IPS DF 6.9 (cell line): ENCODE measurements around the gene ZFHX3.

Experiments used
- DNase-seq: peaks from one replicate; pipeline ENCODE4 v3.0.0-alpha.2; 2013; ENCODE audit warnings: low read depth, low spot score
- H3K27ac ChIP-seq: one replicate; pipeline ENCODE4 v1.5.1; 2013; ENCODE audit warnings: low read length, control low read depth
- H3K27me3 ChIP-seq: 2 replicates; pipeline ENCODE4 v1.6.1; 2013; ENCODE audit warnings: mild to moderate bottlenecking, low read length; ENCODE audit not compliant: control insufficient read depth, insufficient read depth
- H3K36me3 ChIP-seq: 2 replicates; pipeline ENCODE4 v1.6.1; 2013; ENCODE audit warnings: low read length; ENCODE audit not compliant: control insufficient read depth, insufficient read depth
- H3K4me1 ChIP-seq: 2 replicates; pipeline ENCODE4 v1.6.1; 2013; ENCODE audit warnings: low read length; ENCODE audit not compliant: control insufficient read depth, insufficient read depth
- H3K4me3 ChIP-seq: 2 replicates; pipeline ENCODE4 v1.5.1; 2013; ENCODE audit warnings: mild to moderate bottlenecking, low read length
- H3K9me3 ChIP-seq: 2 replicates; pipeline ENCODE4 v1.6.1; 2013; ENCODE audit warnings: low read length, inconsistent platforms; ENCODE audit not compliant: control insufficient read depth, insufficient read depth
- WGBS: extraction: QIAGEN DNeasy Blood & Tissue Kit; methylation state at CpG from one replicate; pipeline ENCODE4 v1.1.7; 2013; ENCODE audit warnings: mixed read lengths, missing lambda C conversion rate; ENCODE audit not compliant: insufficient read length, insufficient coverage; 5-methylcytosine and 5-hydroxymethylcytosine counted together

Gene ZFHX3

GRCh38 chr16:72889616-72890582 is 158.0 kb downstream of the ZFHX3 start:
- no peaks in the 10 kb centered on the region for H3K9me3 ChIP-seq
- no peak overlapping the region for H3K4me3 ChIP-seq
- H3K4me1 ChIP-seq = no peaks in the 10 kb centered on the region
- no peaks in the 10 kb centered on the region for H3K36me3 ChIP-seq
- no peak for DNase-seq
- H3K27me3 ChIP-seq = no peaks in the 10 kb centered on the region
- no peak overlapping the region for H3K27ac ChIP-seq
- no CpG with 5 or more reads among the region's 15 CpGs for WGBS

- no peaks in the 10 kb centered on the region for H3K36me3 ChIP-seq
- WGBS = 100% methylated on average over 7 of the region's 14 CpGs
- no peaks in the 10 kb centered on the region for H3K27me3 ChIP-seq
Observed at GRCh38 chr16:72887537-72887936, 160.4 kb downstream of the ZFHX3 start.

GRCh38 chr16:72886346-72886974 is 161.5 kb downstream of the ZFHX3 start:
- Histone ChIP-seq H3K4me3 (no peak overlapping the region), H3K4me1 (no peaks in the 10 kb centered on the region), H3K27me3 (no peaks in the 10 kb centered on the region), H3K36me3 (no peaks in the 10 kb centered on the region), H3K9me3 (no peaks in the 10 kb centered on the region), H3K27ac (no peak overlapping the region)
- no CpG with 5 or more reads among the region's 9 CpGs for WGBS
- no peak for DNase-seq

More at GRCh38 chr16:72887537-72887936, 160.4 kb downstream of the ZFHX3 start:
- Histone ChIP-seq H3K4me1 (no peaks in the 10 kb centered on the region), H3K27ac (no peak overlapping the region), H3K9me3 (no peaks in the 10 kb centered on the region), H3K4me3 (no peak overlapping the region)
- DNase-seq = no peak

GRCh38 chr16:72884573-72884972 is 163.4 kb downstream of the ZFHX3 start:
- H3K4me3 ChIP-seq = no peak overlapping the region
- no peaks in the 10 kb centered on the region for H3K27me3 ChIP-seq
- no CpG with 5 or more reads among the region's 5 CpGs for WGBS
- no peaks in the 10 kb centered on the region for H3K36me3 ChIP-seq
- no peaks in the 10 kb centered on the region for H3K4me1 ChIP-seq
- no peak for DNase-seq
- H3K27ac ChIP-seq = no peak overlapping the region
- H3K9me3 ChIP-seq = no peaks in the 10 kb centered on the region

GRCh38 chr16:72884037-72884436 is 163.9 kb downstream of the ZFHX3 start:
- Histone ChIP-seq H3K9me3 (no peaks in the 10 kb centered on the region), H3K4me1 (no peaks in the 10 kb centered on the region), H3K27me3 (no peaks in the 10 kb centered on the region), H3K4me3 (no peak overlapping the region), H3K36me3 (no peaks in the 10 kb centered on the region), H3K27ac (no peak overlapping the region)
- no CpG with 5 or more reads among the region's 4 CpGs for WGBS
- no peak for DNase-seq

- H3K9me3 ChIP-seq = no peaks in the 10 kb centered on the region
- H3K4me1 ChIP-seq = no peaks in the 10 kb centered on the region
- H3K27ac ChIP-seq = no peak overlapping the region
- no peaks in the 10 kb centered on the region for H3K36me3 ChIP-seq
- no peaks in the 10 kb centered on the region for H3K27me3 ChIP-seq
- no CpG with 5 or more reads among the region's 11 CpGs for WGBS
- DNase-seq = no peak
- H3K4me3 ChIP-seq = no peak overlapping the region
Observed at GRCh38 chr16:72879846-72880245, 168.1 kb downstream of the ZFHX3 start.

- Histone ChIP-seq H3K9me3 (no peaks in the 10 kb centered on the region), H3K36me3 (no peaks in the 10 kb centered on the region), H3K27me3 (no peaks in the 10 kb centered on the region), H3K27ac (no peak overlapping the region), H3K4me3 (no peak overlapping the region), H3K4me1 (no peaks in the 10 kb centered on the region)
- DNase-seq = no peak
- no CpG with 5 or more reads among the region's 19 CpGs for WGBS
Observed at GRCh38 chr16:72878301-72879269, 169.3 kb downstream of the ZFHX3 start.

- Histone ChIP-seq H3K27ac (no peak overlapping the region), H3K36me3 (no peaks in the 10 kb centered on the region), H3K27me3 (no peaks in the 10 kb centered on the region), H3K4me3 (no peak overlapping the region), H3K4me1 (no peaks in the 10 kb centered on the region), H3K9me3 (no peaks in the 10 kb centered on the region)
- DNase-seq = no peak
- no CpG with 5 or more reads among the region's 12 CpGs for WGBS
Observed at GRCh38 chr16:72877374-72878028, 170.4 kb downstream of the ZFHX3 start.

- H3K4me3 ChIP-seq = no peak overlapping the region
- H3K36me3 ChIP-seq = no peaks in the 10 kb centered on the region
- no peaks in the 10 kb centered on the region for H3K9me3 ChIP-seq
- H3K27me3 ChIP-seq = no peaks in the 10 kb centered on the region
- WGBS = no CpG with 5 or more reads among the region's 9 CpGs
- no peak for DNase-seq
- H3K27ac ChIP-seq = no peak overlapping the region
- H3K4me1 ChIP-seq = no peaks in the 10 kb centered on the region
Observed at GRCh38 chr16:72876981-72877373, 171.0 kb downstream of the ZFHX3 start.
